CD14-positive monocyte (primary cell): Measurements from ENCODE around the gene CHL1. TPM values are rescaled to one million over a fixed set of nuclear protein-coding genes. Genes with fewer than 3 reads are reported as not detected.

Experiments used
- DNase-seq, 3 donors: peaks; one replicate each; pipeline ENCODE4 v3.0.0-alpha.2; 2011 to 2022
- H2AFZ ChIP-seq: 2 replicates; pipeline ENCODE4 v1.6.0; 2012; ENCODE audit warnings: mild to moderate bottlenecking, low read depth, low read length, inconsistent platforms; ENCODE audit not compliant: insufficient read depth, poor library complexity, severe bottlenecking
- H3K27ac ChIP-seq, 2 donors: 1 replicate in 1 of 2; 2 replicates in 1 of 2; pipeline ENCODE4 v1.5.1; 2012 to 2013; ENCODE audit warnings: low read length in 2 of 2, control low read depth in 1 of 2, inconsistent platforms in 1 of 2, low read depth in 1 of 2, mild to moderate bottlenecking in 1 of 2
- H3K27me3 ChIP-seq, 2 donors: one replicate each; pipeline versions ENCODE4 v1.6.0 to v1.6.1; 2011 to 2013; ENCODE audit warnings: low read length in 2 of 2; ENCODE audit not compliant: control insufficient read depth in 2 of 2, insufficient read depth in 2 of 2
- H3K36me3 ChIP-seq, 2 donors: replicated peaks in 1 of 2; 1 replicate in 1 of 2; 2 replicates in 1 of 2; pipeline versions ENCODE4 v1.5.1 to v1.6.1; 2012 to 2013; ENCODE audit warnings: low read length in 2 of 2, control low read depth in 1 of 2, inconsistent platforms in 1 of 2, mild to moderate bottlenecking in 1 of 2; ENCODE audit not compliant: insufficient read depth in 2 of 2, control insufficient read depth in 1 of 2
- H3K4me1 ChIP-seq, 2 donors: 1 replicate in 1 of 2; 2 replicates in 1 of 2; pipeline versions ENCODE4 v1.5.1 to v1.6.1; 2012 to 2013; ENCODE audit warnings: low read length in 2 of 2, control low read depth in 1 of 2, inconsistent platforms in 1 of 2, mild to moderate bottlenecking in 1 of 2, moderate library complexity in 1 of 2; ENCODE audit not compliant: insufficient read depth in 2 of 2, control insufficient read depth in 1 of 2
- H3K4me2 ChIP-seq: replicated peaks from 2 replicates; pipeline ENCODE3; 2012; ENCODE audit warnings: low read length, moderate library complexity, mild to moderate bottlenecking; ENCODE audit not compliant: poor library complexity, severe bottlenecking; ENCODE audit errors: extremely low read depth
- H3K4me3 ChIP-seq, 3 experiments: fragments of 200-600 bp in 1 of 3; sonication (generic) in 1 of 3; replicated peaks in 1 of 3; 1 replicate in 2 of 3; 2 replicates in 1 of 3; pipeline ENCODE4 v1.5.1; 2011 to 2013; ENCODE audit warnings: low read length in 3 of 3, mild to moderate bottlenecking in 3 of 3, control low read depth in 2 of 3, low read depth in 2 of 3, inconsistent platforms in 1 of 3, moderate library complexity in 1 of 3
- H3K79me2 ChIP-seq: 2 replicates; pipeline ENCODE4 v1.6.0; 2012; ENCODE audit warnings: mild to moderate bottlenecking, control low read depth, inconsistent platforms, low read length, moderate library complexity; ENCODE audit not compliant: insufficient read depth
- H3K9ac ChIP-seq: 2 replicates; pipeline ENCODE4 v1.6.0; 2017; ENCODE audit warnings: low read length, mild to moderate bottlenecking; ENCODE audit not compliant: insufficient read depth, poor library complexity, severe bottlenecking
- H3K9me3 ChIP-seq, 2 donors: replicated peaks in 1 of 2; 1 replicate in 1 of 2; 2 replicates in 1 of 2; pipeline versions ENCODE4 v1.5.1 to v1.6.1; 2012 to 2013; ENCODE audit warnings: low read length in 2 of 2, control low read depth in 1 of 2; ENCODE audit not compliant: control insufficient read depth in 1 of 2, insufficient read depth in 1 of 2
- H4K20me1 ChIP-seq: 2 replicates; pipeline ENCODE4 v1.6.0; 2012; ENCODE audit warnings: mild to moderate bottlenecking, low read length, control low read depth, moderate library complexity; ENCODE audit not compliant: insufficient read depth
- H3K27ac Mint-ChIP-seq, 7 donors: one replicate each; pipeline ENCODE4 v1.8.0; 2020; ENCODE audit warnings: mild to moderate bottlenecking in 7 of 7, mixed read lengths in 7 of 7, moderate library complexity in 6 of 7, inconsistent platforms in 2 of 7
- H3K27me3 Mint-ChIP-seq, 3 donors: one replicate each; pipeline ENCODE4 v1.8.0; 2021 to 2022; ENCODE audit warnings: low read depth in 3 of 3, mild to moderate bottlenecking in 3 of 3, mixed read lengths in 3 of 3, moderate library complexity in 3 of 3, inconsistent platforms in 1 of 3
- H3K36me3 Mint-ChIP-seq, 2 donors: one replicate each; pipeline ENCODE4 v1.8.0; 2020; ENCODE audit warnings: mixed read lengths in 2 of 2, inconsistent platforms in 1 of 2, mild to moderate bottlenecking in 1 of 2
- H3K4me1 Mint-ChIP-seq: one replicate; pipeline ENCODE4 v1.8.0; 2020; ENCODE audit warnings: mild to moderate bottlenecking, mixed read lengths
- H3K4me3 Mint-ChIP-seq, 2 donors: one replicate each; pipeline ENCODE4 v1.8.0; 2020; ENCODE audit warnings: mild to moderate bottlenecking in 2 of 2, mixed read lengths in 2 of 2, moderate library complexity in 1 of 2
- H3K9me3 Mint-ChIP-seq, 7 donors: one replicate each; pipeline ENCODE4 v1.8.0; 2020 to 2022; ENCODE audit warnings: mixed read lengths in 7 of 7, mild to moderate bottlenecking in 6 of 7, moderate library complexity in 6 of 7, inconsistent platforms in 2 of 7
- CTCF ChIP-seq: fragments of 200-600 bp; IDR thresholded peaks from one replicate; pipeline ENCODE4 v1.8.0; 2022; ENCODE audit warnings: antibody characterized with exemption, mild to moderate bottlenecking
- WGBS: methylation state at CpG from one replicate; pipeline ENCODE4 v1.1.5; 2013; ENCODE audit warnings: missing lambda C conversion rate; ENCODE audit not compliant: insufficient coverage; 5-methylcytosine and 5-hydroxymethylcytosine counted together
- intact Hi-C, 2 donors: fragments of 100-400 bp; cut with micrococcal nuclease; formaldehyde crosslinking; loops; one replicate each; pipeline versions ENCODE4 v1.15.0 to v1.15.1; 2023
- polyA plus RNA-seq, 3 donors: library from polyadenylated mRNA; depleted of rRNA in 1 of 3; unstranded in 2 of 3; stranded (reverse) in 1 of 3; fragments of 300-500 nt in 2 of 3; fragments of >200 nt in 1 of 3; fragmentation: Illumina TruSeq in 2 of 3; gene quantifications; 1 replicate in 2 of 3; 2 replicates in 1 of 3; pipeline ENCODE4 v1.2.3, GENCODE V29; 2012 to 2021

CHL1 gene
- polyA plus RNA-seq, 3 donors: not detected

GRCh38 chr3:403826-404225, 207.3 kb downstream of the CHL1 start:
- no peaks in the 10 kb centered on the region for H3K27me3 ChIP-seq
- DNase-seq: no peak
- H3K9me3 Mint-ChIP-seq: peaks cover 0 to 3% (median 0%) of the 10 kb centered on the region in 7 donors
- H3K9me3 ChIP-seq: no peaks in the 10 kb centered on the region
- no peak overlapping the region for H3K9ac ChIP-seq
- H2AFZ ChIP-seq: no peak overlapping the region
- H3K27ac ChIP-seq: no peak overlapping the region
- H3K36me3 Mint-ChIP-seq: no peaks in the 10 kb centered on the region
- no peaks in the 10 kb centered on the region for H4K20me1 ChIP-seq
- H3K36me3 ChIP-seq: no peaks in the 10 kb centered on the region
- no peak overlapping the region for H3K4me2 ChIP-seq
- no peaks in the 10 kb centered on the region for H3K4me1 ChIP-seq
- H3K79me2 ChIP-seq: no peaks in the 10 kb centered on the region
- no peaks in the 10 kb centered on the region for H3K4me1 Mint-ChIP-seq
- H3K27me3 Mint-ChIP-seq: no peaks in the 10 kb centered on the region
- TF ChIP-seq CTCF: no peak
- intact Hi-C loops: no loop called here
- H3K27ac Mint-ChIP-seq: no peak overlapping the region
- 94% methylated on average over 3 of the region's 4 CpGs for WGBS
- no peak overlapping the region for H3K4me3 ChIP-seq
- H3K4me3 Mint-ChIP-seq: no peak overlapping the region

- no peak for DNase-seq
- intact Hi-C loops: no loop called here
- Mint-ChIP-seq H3K27ac (no peak overlapping the region), H3K27me3 (no peaks in the 10 kb centered on the region), H3K4me3 (no peak overlapping the region), H3K9me3 (peaks cover 0 to 2% (median 0%) of the 10 kb centered on the region in 7 donors), H3K36me3 (no peaks in the 10 kb centered on the region), H3K4me1 (no peaks in the 10 kb centered on the region)
- no peak overlapping the region for H3K27ac ChIP-seq
- no peaks in the 10 kb centered on the region for H4K20me1 ChIP-seq
- no peak overlapping the region for H3K4me2 ChIP-seq
- no peaks in the 10 kb centered on the region for H3K79me2 ChIP-seq
- no peak overlapping the region for H3K4me3 ChIP-seq
- WGBS: no CpG with 5 or more reads among the region's 4 CpGs
- H3K36me3 ChIP-seq: no peaks in the 10 kb centered on the region
- H3K27me3 ChIP-seq: no peaks in the 10 kb centered on the region
- no peak for TF ChIP-seq CTCF
- no peaks in the 10 kb centered on the region for H3K4me1 ChIP-seq
- no peak overlapping the region for H3K9ac ChIP-seq
- no peaks in the 10 kb centered on the region for H3K9me3 ChIP-seq
- no peak overlapping the region for H2AFZ ChIP-seq
Measured at GRCh38 chr3:409011-409410, 212.4 kb downstream of the CHL1 start.
